HepG2 (cell line): ENCODE results near the gene CTXN1. TPM values are rescaled to one million over a fixed set of nuclear protein-coding genes. Genes with fewer than 3 reads are reported as not detected.

Experiments used
- AHR ChIP-seq: IDR thresholded peaks from 2 replicates; pipeline ENCODE4 v1.6.1; 2018; ENCODE audit warnings: missing genetic modification reagents, missing compliant biosample characterization
- BCL6 ChIP-seq: IDR thresholded peaks from 2 replicates; pipeline ENCODE4 v1.6.1; 2016; ENCODE audit warnings: missing genetic modification reagents, missing compliant biosample characterization
- DNMT1 ChIP-seq: sonication (generic); formaldehyde crosslinking; IDR thresholded peaks from 2 replicates; pipeline ENCODE4 v1.5.1; 2020; ENCODE audit warnings: mild to moderate bottlenecking, missing genetic modification reagents
- HOXA9 ChIP-seq: sonication (generic); formaldehyde crosslinking; IDR thresholded peaks from 2 replicates; pipeline ENCODE4 v1.8.1; 2022; ENCODE audit warnings: missing genetic modification reagents, mild to moderate bottlenecking, moderate library complexity, borderline replicate concordance
- MYC ChIP-seq: sonication (generic); formaldehyde crosslinking; IDR thresholded peaks from 2 replicates; pipeline ENCODE4 v1.9.0; 2021; ENCODE audit warnings: missing genetic modification reagents, borderline replicate concordance
- NR2F2 ChIP-seq: IDR thresholded peaks from 2 replicates; pipeline ENCODE4 v1.6.1; 2012; ENCODE audit warnings: low read depth, inconsistent platforms, borderline replicate concordance
- TAF1 ChIP-seq: sonication (generic); formaldehyde crosslinking; IDR thresholded peaks from 2 replicates; pipeline ENCODE4 v1.4.0; 2020; ENCODE audit warnings: missing genetic modification reagents
- ZFP36 ChIP-seq: fragments of 150-350 bp; IDR thresholded peaks from 2 replicates; pipeline ENCODE4 v1.6.1; 2018; ENCODE audit warnings: borderline replicate concordance, low read length, low read depth; ENCODE audit not compliant: partially characterized antibody
- ZNF235 ChIP-seq: sonication (generic); formaldehyde crosslinking; IDR thresholded peaks from 2 replicates; pipeline ENCODE4 v1.8.1; 2023; ENCODE audit warnings: mild to moderate bottlenecking, missing genetic modification reagents, borderline replicate concordance
- ZNF292 ChIP-seq: sonication (generic); formaldehyde crosslinking; IDR thresholded peaks from 2 replicates; pipeline ENCODE4 v1.8.1; 2022; ENCODE audit warnings: mild to moderate bottlenecking, low read depth, missing genetic modification reagents, borderline replicate concordance
- ZNF382 ChIP-seq: sonication (generic); formaldehyde crosslinking; IDR thresholded peaks from 2 replicates; pipeline ENCODE4 v1.5.0; 2020; ENCODE audit warnings: missing genetic modification reagents, mild to moderate bottlenecking, borderline replicate concordance
- ZNF546 ChIP-seq: sonication (generic); formaldehyde crosslinking; conservative IDR thresholded peaks from 2 replicates; pipeline ENCODE4 v1.8.1; 2023; ENCODE audit warnings: mild to moderate bottlenecking, missing genetic modification reagents
- polyA plus RNA-seq, 8 experiments: library from polyadenylated mRNA; depleted of rRNA in 3 of 8; stranded (reverse) in 7 of 8; unstranded in 1 of 8; fragments of >200 nt; fragmentation: Illumina TruSeq in 4 of 8; extraction: Trizol in 4 of 8; gene quantifications; 2 replicates each; pipeline versions ENCODE4 v1.2.1 to v1.2.3, GENCODE V29; 2011 to 2016; ENCODE audit warnings: low read depth in 4 of 8, missing spikeins in 1 of 8, mixed read lengths in 1 of 8; ENCODE audit not compliant: insufficient read depth in 1 of 8
- total RNA-seq, 5 experiments: library from RNA; depleted of rRNA; stranded (reverse); fragments of >200 nt; fragmentation: Illumina TruSeq; extraction: Trizol; gene quantifications; 2 replicates each; pipeline ENCODE4 v1.2.3, GENCODE V29; 2016; ENCODE audit warnings: low read depth in 1 of 5
- TF ChIP-seq, protein P1 (sequence below): sonication (generic); formaldehyde crosslinking; IDR thresholded peaks from 2 replicates; pipeline ENCODE4 v1.5.1; 2020; ENCODE audit warnings: mild to moderate bottlenecking, missing genetic modification reagents, moderate library complexity
- TF ChIP-seq, protein P2 (sequence below): sonication (generic); formaldehyde crosslinking; IDR thresholded peaks from 2 replicates; pipeline ENCODE4 v1.8.1; 2023; ENCODE audit warnings: mild to moderate bottlenecking, missing genetic modification reagents
- TF ChIP-seq, protein P3 (sequence below): sonication (generic); formaldehyde crosslinking; IDR thresholded peaks from 2 replicates; pipeline ENCODE4 v1.4.0; 2020; ENCODE audit warnings: missing genetic modification reagents
- TF ChIP-seq, protein P4 (sequence below): sonication (generic); formaldehyde crosslinking; conservative IDR thresholded peaks from 2 replicates; pipeline ENCODE4 v1.4.0; 2020; ENCODE audit warnings: mild to moderate bottlenecking, missing genetic modification reagents, moderate library complexity

CTXN1 gene
- total and polyA plus RNA-seq, 2 of the 13 experiments (the other 11 are each of a cell fraction or from before 2014, with no cell fraction given): 0.11 TPM; not detected in 1

DNA sequence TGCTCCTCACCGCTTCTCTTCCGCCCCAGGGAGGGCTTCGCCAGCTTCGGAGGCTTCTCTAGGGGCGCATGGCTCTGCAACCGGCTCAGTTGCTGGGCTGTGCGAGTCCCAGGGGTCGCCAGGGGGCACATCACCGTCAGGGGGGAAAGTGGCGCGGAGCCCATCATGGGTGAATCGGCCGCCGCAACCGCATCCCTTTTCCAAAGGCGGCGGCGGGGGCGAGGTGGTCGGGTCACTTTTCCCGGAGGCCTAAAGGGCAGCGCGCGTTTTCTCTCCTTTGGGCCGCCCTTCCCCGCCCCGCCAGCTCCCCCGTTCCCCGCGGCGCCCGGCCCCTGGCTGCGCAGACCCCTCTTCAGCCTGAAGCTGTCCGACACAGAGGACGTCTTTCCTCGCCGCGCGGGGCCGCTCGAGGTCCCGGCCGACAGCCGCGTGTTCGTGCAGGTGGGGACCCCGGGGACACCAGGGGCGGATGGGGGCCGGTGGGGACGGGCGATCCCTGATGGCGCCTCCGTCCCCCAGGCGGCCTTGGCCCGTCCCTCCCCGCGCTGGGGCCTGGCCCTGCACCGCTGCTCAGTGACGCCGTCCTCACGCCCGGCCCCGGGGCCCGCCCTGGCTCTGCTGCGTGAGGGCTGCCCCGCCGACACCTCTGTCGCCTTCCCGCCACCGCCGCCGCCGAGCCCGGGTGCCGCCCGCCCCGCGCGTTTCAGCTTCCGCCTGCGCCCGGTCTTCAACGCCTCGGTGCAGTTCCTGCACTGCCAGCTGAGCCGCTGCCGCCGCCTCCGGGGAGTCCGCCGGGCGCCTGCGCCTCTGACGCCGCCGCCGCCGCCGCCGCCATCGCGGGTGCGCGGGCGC lies 9.6 kb downstream of the CTXN1 start (continued):
- TF ChIP-seq, protein P1, sequence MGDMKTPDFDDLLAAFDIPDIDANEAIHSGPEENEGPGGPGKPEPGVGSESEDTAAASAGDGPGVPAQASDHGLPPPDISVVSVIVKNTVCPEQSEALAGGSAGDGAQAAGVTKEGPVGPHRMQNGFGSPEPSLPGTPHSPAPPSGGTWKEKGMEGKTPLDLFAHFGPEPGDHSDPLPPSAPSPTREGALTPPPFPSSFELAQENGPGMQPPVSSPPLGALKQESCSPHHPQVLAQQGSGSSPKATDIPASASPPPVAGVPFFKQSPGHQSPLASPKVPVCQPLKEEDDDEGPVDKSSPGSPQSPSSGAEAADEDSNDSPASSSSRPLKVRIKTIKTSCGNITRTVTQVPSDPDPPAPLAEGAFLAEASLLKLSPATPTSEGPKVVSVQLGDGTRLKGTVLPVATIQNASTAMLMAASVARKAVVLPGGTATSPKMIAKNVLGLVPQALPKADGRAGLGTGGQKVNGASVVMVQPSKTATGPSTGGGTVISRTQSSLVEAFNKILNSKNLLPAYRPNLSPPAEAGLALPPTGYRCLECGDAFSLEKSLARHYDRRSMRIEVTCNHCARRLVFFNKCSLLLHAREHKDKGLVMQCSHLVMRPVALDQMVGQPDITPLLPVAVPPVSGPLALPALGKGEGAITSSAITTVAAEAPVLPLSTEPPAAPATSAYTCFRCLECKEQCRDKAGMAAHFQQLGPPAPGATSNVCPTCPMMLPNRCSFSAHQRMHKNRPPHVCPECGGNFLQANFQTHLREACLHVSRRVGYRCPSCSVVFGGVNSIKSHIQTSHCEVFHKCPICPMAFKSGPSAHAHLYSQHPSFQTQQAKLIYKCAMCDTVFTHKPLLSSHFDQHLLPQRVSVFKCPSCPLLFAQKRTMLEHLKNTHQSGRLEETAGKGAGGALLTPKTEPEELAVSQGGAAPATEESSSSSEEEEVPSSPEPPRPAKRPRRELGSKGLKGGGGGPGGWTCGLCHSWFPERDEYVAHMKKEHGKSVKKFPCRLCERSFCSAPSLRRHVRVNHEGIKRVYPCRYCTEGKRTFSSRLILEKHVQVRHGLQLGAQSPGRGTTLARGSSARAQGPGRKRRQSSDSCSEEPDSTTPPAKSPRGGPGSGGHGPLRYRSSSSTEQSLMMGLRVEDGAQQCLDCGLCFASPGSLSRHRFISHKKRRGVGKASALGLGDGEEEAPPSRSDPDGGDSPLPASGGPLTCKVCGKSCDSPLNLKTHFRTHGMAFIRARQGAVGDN (CRISPR knock-in tag): peak; percentile 82
- TF ChIP-seq, protein P2, sequence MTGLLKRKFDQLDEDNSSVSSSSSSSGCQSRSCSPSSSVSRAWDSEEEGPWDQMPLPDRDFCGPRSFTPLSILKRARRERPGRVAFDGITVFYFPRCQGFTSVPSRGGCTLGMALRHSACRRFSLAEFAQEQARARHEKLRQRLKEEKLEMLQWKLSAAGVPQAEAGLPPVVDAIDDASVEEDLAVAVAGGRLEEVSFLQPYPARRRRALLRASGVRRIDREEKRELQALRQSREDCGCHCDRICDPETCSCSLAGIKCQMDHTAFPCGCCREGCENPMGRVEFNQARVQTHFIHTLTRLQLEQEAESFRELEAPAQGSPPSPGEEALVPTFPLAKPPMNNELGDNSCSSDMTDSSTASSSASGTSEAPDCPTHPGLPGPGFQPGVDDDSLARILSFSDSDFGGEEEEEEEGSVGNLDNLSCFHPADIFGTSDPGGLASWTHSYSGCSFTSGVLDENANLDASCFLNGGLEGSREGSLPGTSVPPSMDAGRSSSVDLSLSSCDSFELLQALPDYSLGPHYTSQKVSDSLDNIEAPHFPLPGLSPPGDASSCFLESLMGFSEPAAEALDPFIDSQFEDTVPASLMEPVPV: 0 out of 2 replicates have a peak, but pooled peaks have one; percentile 50
- TF ChIP-seq, protein P3, sequence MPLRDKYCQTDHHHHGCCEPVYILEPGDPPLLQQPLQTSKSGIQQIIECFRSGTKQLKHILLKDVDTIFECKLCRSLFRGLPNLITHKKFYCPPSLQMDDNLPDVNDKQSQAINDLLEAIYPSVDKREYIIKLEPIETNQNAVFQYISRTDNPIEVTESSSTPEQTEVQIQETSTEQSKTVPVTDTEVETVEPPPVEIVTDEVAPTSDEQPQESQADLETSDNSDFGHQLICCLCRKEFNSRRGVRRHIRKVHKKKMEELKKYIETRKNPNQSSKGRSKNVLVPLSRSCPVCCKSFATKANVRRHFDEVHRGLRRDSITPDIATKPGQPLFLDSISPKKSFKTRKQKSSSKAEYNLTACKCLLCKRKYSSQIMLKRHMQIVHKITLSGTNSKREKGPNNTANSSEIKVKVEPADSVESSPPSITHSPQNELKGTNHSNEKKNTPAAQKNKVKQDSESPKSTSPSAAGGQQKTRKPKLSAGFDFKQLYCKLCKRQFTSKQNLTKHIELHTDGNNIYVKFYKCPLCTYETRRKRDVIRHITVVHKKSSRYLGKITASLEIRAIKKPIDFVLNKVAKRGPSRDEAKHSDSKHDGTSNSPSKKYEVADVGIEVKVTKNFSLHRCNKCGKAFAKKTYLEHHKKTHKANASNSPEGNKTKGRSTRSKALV (CRISPR knock-in tag): peak; percentile 69; the same call in 1 of the 2 replicates
- TF ChIP-seq MYC: peak; percentile 48
- peak; percentile 24; the same call in 1 of the 2 replicates for TF ChIP-seq DNMT1
- no peak for TF ChIP-seq BCL6
- TF ChIP-seq, protein P4, sequence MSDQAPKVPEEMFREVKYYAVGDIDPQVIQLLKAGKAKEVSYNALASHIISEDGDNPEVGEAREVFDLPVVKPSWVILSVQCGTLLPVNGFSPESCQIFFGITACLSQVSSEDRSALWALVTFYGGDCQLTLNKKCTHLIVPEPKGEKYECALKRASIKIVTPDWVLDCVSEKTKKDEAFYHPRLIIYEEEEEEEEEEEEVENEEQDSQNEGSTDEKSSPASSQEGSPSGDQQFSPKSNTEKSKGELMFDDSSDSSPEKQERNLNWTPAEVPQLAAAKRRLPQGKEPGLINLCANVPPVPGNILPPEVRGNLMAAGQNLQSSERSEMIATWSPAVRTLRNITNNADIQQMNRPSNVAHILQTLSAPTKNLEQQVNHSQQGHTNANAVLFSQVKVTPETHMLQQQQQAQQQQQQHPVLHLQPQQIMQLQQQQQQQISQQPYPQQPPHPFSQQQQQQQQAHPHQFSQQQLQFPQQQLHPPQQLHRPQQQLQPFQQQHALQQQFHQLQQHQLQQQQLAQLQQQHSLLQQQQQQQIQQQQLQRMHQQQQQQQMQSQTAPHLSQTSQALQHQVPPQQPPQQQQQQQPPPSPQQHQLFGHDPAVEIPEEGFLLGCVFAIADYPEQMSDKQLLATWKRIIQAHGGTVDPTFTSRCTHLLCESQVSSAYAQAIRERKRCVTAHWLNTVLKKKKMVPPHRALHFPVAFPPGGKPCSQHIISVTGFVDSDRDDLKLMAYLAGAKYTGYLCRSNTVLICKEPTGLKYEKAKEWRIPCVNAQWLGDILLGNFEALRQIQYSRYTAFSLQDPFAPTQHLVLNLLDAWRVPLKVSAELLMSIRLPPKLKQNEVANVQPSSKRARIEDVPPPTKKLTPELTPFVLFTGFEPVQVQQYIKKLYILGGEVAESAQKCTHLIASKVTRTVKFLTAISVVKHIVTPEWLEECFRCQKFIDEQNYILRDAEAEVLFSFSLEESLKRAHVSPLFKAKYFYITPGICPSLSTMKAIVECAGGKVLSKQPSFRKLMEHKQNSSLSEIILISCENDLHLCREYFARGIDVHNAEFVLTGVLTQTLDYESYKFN (CRISPR knock-in tag): no peak
- no peak for TF ChIP-seq ZNF382
- 0 out of 2 replicates have a peak, but pooled peaks have one; percentile 50 for TF ChIP-seq HOXA9 (CRISPR knock-in tag)
- no peak for TF ChIP-seq AHR (CRISPR knock-in tag)
- peak; percentile 95 for TF ChIP-seq ZFP36
- no peak for TF ChIP-seq TAF1 (CRISPR knock-in tag)
- TF ChIP-seq ZNF546 (CRISPR knock-in tag): 0 out of 2 replicates have a peak, but pooled peaks have one; percentile 47
- TF ChIP-seq NR2F2: no peak
- TF ChIP-seq ZNF235 (CRISPR knock-in tag): no peak
- TF ChIP-seq ZNF292: no peak
